ENCODE measurements around the gene RPE.

RPE gene

GRCh38 chr2:210050885-210051284 lies 48.4 kb downstream of the RPE start:
- Histone ChIP-seq H3K4me1 (ENCODE audit: control insufficient read depth, insufficient read depth, low read length) (no peaks in the 10 kb centered on the region), H3K4me3 (ENCODE audit: low read depth, low read length) (no peak overlapping the region), H3K9me3 (ENCODE audit: control insufficient read depth, insufficient read depth, low read depth, low read length) (no peaks in the 10 kb centered on the region; the same call in 1 of the 2 replicates), H3K36me3 (ENCODE audit: control insufficient read depth in 2 of 2, insufficient read depth in 1 of 2, low read length in 2 of 2) (peaks cover 0 to 9% of the 10 kb centered on the region in 2 experiments; a peak in 1 of 3 replicates), H3K27ac (ENCODE audit: extremely low read depth, low read depth, low read length) (no peak overlapping the region)
- TF ChIP-seq TRIM28 (IDR thresholded peaks at IDR 0.05; ENCODE audit: borderline replicate concordance, low read length) = no peak
- TF ChIP-seq, protein P1, sequence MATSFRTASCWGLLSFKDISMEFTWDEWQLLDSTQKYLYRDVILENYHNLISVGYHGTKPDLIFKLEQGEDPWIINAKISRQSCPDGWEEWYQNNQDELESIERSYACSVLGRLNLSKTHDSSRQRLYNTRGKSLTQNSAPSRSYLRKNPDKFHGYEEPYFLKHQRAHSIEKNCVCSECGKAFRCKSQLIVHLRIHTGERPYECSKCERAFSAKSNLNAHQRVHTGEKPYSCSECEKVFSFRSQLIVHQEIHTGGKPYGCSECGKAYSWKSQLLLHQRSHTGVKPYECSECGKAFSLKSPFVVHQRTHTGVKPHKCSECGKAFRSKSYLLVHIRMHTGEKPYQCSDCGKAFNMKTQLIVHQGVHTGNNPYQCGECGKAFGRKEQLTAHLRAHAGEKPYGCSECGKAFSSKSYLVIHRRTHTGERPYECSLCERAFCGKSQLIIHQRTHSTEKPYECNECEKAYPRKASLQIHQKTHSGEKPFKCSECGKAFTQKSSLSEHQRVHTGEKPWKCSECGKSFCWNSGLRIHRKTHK (tag by site-specific recombination; IDR thresholded peaks at IDR 0.05) = no peak
- no peak for TF ChIP-seq ZNF354C (tag by site-specific recombination; IDR thresholded peaks at IDR 0.05; ENCODE audit: borderline replicate concordance, low read depth)
- TF ChIP-seq ZNF639 (tag by site-specific recombination; IDR thresholded peaks at IDR 0.05) = no peak
- no peak for TF ChIP-seq ZNF624 (tag by site-specific recombination; IDR thresholded peaks at IDR 0.05)
- TF ChIP-seq ZNF544 (tag by site-specific recombination; IDR thresholded peaks at IDR 0.05) = no peak
- TF ChIP-seq ZNF211 (tag by site-specific recombination; IDR thresholded peaks at IDR 0.05; ENCODE audit: low read depth) = no peak
- TF ChIP-seq ZNF777 (tag by site-specific recombination; IDR thresholded peaks at IDR 0.05; ENCODE audit: borderline replicate concordance) = no peak
- POLR2A ChIA-PET = no interaction called here
- CTCF ChIA-PET = interaction anchor here (1.2 kb wide), 1 partner anchor 23 kb away, joined by 4 read pairs; no protein-coding TSS in a partner anchor

DNA sequence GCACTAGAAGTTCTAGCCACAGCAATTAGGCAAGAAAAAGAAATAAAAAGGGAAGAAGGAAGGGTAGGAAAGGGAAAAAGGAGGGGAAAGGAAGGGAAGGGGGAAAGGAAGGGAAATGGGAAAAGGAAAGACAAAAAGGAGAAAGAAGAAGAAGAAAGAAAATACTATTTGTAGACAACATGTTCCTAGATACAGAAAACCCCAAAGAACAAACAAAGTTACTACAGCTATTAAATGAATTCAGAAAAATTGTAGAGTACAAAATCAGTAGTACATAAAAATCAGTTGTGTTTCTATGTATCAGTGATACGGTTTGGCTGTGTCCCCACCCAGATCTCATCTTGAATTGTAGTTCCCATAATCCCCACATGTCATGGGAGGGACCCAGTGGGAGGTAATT lies 52.3 kb downstream of the RPE start:
- no peaks in the 10 kb centered on the region; the same call in 1 of the 2 replicates for H3K9me3 ChIP-seq (ENCODE audit: control insufficient read depth, insufficient read depth, low read depth, low read length)
- H3K4me1 ChIP-seq (ENCODE audit: control insufficient read depth, insufficient read depth, low read length) = no peaks in the 10 kb centered on the region
- ChIA-PET POLR2A (no interaction called here), CTCF (interaction anchor here (0.7 kb wide), 1 partner anchor 142 kb away, joined by 7 read pairs; no protein-coding TSS in a partner anchor)
- no peak overlapping the region for H3K4me3 ChIP-seq (ENCODE audit: low read depth, low read length)
- H3K36me3 ChIP-seq (ENCODE audit: control insufficient read depth in 2 of 2, insufficient read depth in 1 of 2, low read length in 2 of 2) = peaks cover 0 to 5% of the 10 kb centered on the region in 2 experiments; a peak in 1 of 3 replicates
- TF ChIP-seq PRDM1 (tag by site-specific recombination; IDR thresholded peaks at IDR 0.05) = 0 out of 2 replicates have a peak, but pooled peaks have one; percentile 42
- TF ChIP-seq ZNF138 (tag by site-specific recombination; IDR thresholded peaks at IDR 0.05; ENCODE audit: borderline replicate concordance) = no peak
- no peak overlapping the region for H3K27ac ChIP-seq (ENCODE audit: extremely low read depth, low read depth, low read length)

DNA sequence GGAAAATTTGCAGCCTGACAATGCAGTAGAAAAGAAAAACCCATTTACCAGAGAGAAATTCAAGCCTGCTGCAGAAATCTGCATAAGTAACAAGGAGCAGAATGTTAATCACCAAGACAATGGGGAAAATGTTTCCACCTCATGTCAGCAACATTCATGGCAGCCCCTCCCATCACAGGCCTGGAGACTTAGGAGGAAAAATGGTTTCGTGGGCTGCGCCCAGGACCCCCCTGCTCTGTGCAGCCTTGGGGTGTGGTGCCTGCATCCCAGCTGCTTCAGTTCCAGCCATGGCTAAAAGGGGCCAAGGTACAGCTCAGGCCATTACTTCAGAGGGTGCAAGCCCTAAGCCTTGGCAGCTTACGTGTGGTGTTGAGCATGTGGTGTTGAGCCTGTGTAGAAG lies 53.4 kb downstream of the RPE start:
- POLR2A ChIA-PET = no interaction called here

GRCh38 chr2:210063306-210063705 lies 60.9 kb downstream of the RPE start:
- Histone ChIP-seq H3K9me3 (ENCODE audit: control insufficient read depth, insufficient read depth, low read depth, low read length) (no peaks in the 10 kb centered on the region), H3K4me3 (ENCODE audit: low read depth, low read length) (no peak overlapping the region), H3K36me3 (ENCODE audit: control insufficient read depth in 2 of 2, insufficient read depth in 1 of 2, low read length in 2 of 2) (no peaks in the 10 kb centered on the region), H3K4me1 (ENCODE audit: control insufficient read depth, insufficient read depth, low read length) (no peaks in the 10 kb centered on the region), H3K27ac (ENCODE audit: extremely low read depth, low read depth, low read length) (no peak overlapping the region)
- ChIA-PET CTCF (no interaction called here), POLR2A (no interaction called here)
- no peak for TF ChIP-seq ZNF169 (tag by site-specific recombination; IDR thresholded peaks at IDR 0.05)
- no peak for TF ChIP-seq ZFP69B (tag by site-specific recombination; IDR thresholded peaks at IDR 0.05)
- no peak for TF ChIP-seq REST (tag by site-specific recombination; IDR thresholded peaks at IDR 0.05)
- TF ChIP-seq PRDM1 (tag by site-specific recombination; IDR thresholded peaks at IDR 0.05) = no peak
- TF ChIP-seq ZNF449 (tag by site-specific recombination; IDR thresholded peaks at IDR 0.05) = no peak
- no peak for TF ChIP-seq IKZF3 (tag by site-specific recombination; IDR thresholded peaks at IDR 0.05)
- TF ChIP-seq ZNF302 (tag by site-specific recombination; IDR thresholded peaks at IDR 0.05; ENCODE audit: low read depth) = no peak
- no peak for TF ChIP-seq SALL2 (tag by site-specific recombination; IDR thresholded peaks at IDR 0.05; ENCODE audit: borderline replicate concordance)

More for the DNA sequence above, 53.4 kb downstream of the RPE start:
- Histone ChIP-seq H3K9me3 (ENCODE audit: control insufficient read depth, insufficient read depth, low read depth, low read length) (no peaks in the 10 kb centered on the region; the same call in 1 of the 2 replicates), H3K36me3 (ENCODE audit: control insufficient read depth in 2 of 2, insufficient read depth in 1 of 2, low read length in 2 of 2) (peaks cover 0 to 5% of the 10 kb centered on the region in 2 experiments; a peak in 1 of 3 replicates), H3K4me3 (ENCODE audit: low read depth, low read length) (no peak overlapping the region), H3K27ac (ENCODE audit: extremely low read depth, low read depth, low read length) (no peak overlapping the region), H3K4me1 (ENCODE audit: control insufficient read depth, insufficient read depth, low read length) (no peaks in the 10 kb centered on the region)
- CTCF ChIA-PET = no interaction called here
- TF ChIP-seq EGR2 (tag by site-specific recombination; IDR thresholded peaks at IDR 0.05; ENCODE audit: low read depth) (no peak), ZNF585B (tag by site-specific recombination; IDR thresholded peaks at IDR 0.05) (peak; percentile 68), ZBTB21 (tag by site-specific recombination; IDR thresholded peaks at IDR 0.05) (no peak), ZNF623 (tag by site-specific recombination; IDR thresholded peaks at IDR 0.05) (no peak)
